Measurements from ENCODE around the gene MACROD1. TPM values are rescaled to one million over a fixed set of nuclear protein-coding genes. Genes with fewer than 3 reads are reported as not detected.

MACROD1 gene
- total and polyA plus RNA-seq, 10 of the 15 experiments (the other 5 are each of a cell fraction or from before 2014, with no cell fraction given) = 1.2 to 22.7 (median 11.3) TPM; not detected in 1

GRCh38 chr11:63974259-63975143 lies 191.4 kb downstream of the MACROD1 start, which contains the start of gene COX8A (continued):
- no peak for TF ChIP-seq ZBTB4 (CRISPR knock-in tag; IDR thresholded peaks at IDR 0.05)
- TF ChIP-seq ZBTB40 (IDR thresholded peaks at IDR 0.05; ENCODE audit: borderline replicate concordance) = peak; percentile 92
- no peak for TF ChIP-seq HSF1 (IDR thresholded peaks at IDR 0.05; ENCODE audit: low read depth, low read length)
- no peak for TF ChIP-seq CHD4 (IDR thresholded peaks at IDR 0.05)
- TF ChIP-seq SMC3 (IDR thresholded peaks at IDR 0.05; ENCODE audit: borderline replicate concordance, low read length) = no peak
- TF ChIP-seq EZH2 (IDR thresholded peaks at IDR 0.05; ENCODE audit: borderline replicate concordance, control insufficient read depth, low read depth, low read length) = no peak
- TF ChIP-seq MYC (IDR thresholded peaks at IDR 0.05; ENCODE audit: insufficient read depth, insufficient read length, insufficient replicate concordance, low read length, severe bottlenecking) = peak; percentile 63
- peak; percentile 96 for TF ChIP-seq GATAD2B (conservative IDR thresholded peaks at IDR 0.05; ENCODE audit: low read depth)
- TF ChIP-seq CREB1 (IDR thresholded peaks at IDR 0.05; ENCODE audit: low read depth) = peak; percentile 98
- TF ChIP-seq IKZF1 (conservative IDR thresholded peaks at IDR 0.05) = peak; percentile 98
- peak; percentile 82 for TF ChIP-seq SMARCA5 (IDR thresholded peaks at IDR 0.05)
- TF ChIP-seq SIN3A (IDR thresholded peaks at IDR 0.05; ENCODE audit: low read depth, low read length) = peak; percentile 86
- peak; percentile 95 for TF ChIP-seq POLR2AphosphoS5 (IDR thresholded peaks at IDR 0.05; ENCODE audit: low read length)
- no peak for TF ChIP-seq SKIL (IDR thresholded peaks at IDR 0.05; ENCODE audit: low read depth, poor library complexity, severe bottlenecking)

All from GM12878 (cell line).